ENCODE data around the gene MAPK9.

The MAPK9 gene

GRCh38 chr5:180291234-180291940, 496 bp downstream of the MAPK9 start:
- no peak for DNase-seq

DNA sequence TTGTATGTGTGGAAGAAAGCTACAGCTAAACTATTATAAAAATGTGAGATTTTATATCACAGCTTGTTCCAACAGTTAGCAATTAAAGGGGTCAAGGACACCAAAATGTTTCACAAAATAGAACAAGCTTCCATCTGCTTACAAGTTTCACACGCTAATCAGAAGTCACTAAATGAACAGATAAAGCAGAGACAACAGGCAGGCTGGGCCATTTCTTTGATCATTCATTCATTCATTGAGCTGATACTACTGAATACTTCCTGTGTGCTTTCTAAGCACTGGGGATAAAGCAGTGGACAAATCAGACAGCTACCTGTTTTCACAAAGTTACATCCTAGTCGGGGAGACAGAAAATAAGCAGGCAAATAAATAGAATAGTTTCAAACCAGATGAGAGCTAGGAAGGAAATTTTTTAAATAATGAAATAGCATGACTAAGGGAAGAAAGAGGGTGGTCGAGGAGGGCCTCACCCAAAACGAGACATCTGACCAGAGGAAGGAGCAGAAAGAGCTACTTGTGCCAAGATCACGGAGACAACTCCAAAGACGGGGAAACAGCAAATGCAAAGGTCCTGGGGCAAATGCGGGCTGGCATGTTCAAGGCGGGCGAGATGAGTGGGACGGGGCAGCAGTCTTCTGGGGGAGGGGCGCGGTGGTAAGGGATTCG, 1.2 kb downstream of the MAPK9 start:
- DNase-seq, result no peak

DNA sequence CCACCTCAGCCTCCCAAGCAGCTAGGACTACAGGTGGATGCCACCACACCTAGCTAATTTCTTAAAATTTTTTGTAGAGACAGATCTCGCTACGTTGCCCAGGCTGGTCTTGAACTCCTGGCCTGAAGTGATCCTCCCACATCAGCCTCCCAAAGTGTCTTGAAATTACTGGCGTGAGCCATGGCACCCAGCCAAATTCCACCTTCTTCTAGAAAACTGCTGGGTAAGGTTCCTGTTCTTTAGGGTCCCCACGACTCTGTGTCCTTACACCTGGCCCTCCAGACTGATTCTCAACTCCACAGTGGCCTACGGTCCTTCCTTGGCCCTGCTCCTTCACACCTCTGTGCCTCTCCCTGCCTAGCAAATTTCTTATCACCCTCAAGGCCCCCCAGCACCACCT, 1.9 kb downstream of the MAPK9 start:
- no peak for DNase-seq

DNA sequence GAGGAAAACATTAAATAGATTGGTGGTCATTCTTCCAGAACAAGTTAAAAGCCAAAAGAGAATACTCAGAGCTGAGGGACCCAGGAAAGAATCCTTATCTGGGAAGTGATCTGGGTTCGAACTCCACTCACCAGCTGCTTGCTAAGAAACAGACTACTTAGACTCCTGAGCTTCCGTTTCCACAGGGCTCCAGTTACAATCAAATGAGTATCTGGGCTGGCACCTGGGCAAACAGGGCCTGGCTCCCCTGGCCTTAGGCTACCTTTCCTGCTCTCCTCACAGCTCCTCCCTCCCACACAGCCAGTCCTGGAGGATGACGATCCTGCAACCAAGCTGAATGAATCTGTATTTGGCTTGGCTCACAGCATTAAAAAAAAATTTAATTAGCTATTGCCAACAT, 2.5 kb downstream of the MAPK9 start:
- DNase-seq, result no peak

DNA sequence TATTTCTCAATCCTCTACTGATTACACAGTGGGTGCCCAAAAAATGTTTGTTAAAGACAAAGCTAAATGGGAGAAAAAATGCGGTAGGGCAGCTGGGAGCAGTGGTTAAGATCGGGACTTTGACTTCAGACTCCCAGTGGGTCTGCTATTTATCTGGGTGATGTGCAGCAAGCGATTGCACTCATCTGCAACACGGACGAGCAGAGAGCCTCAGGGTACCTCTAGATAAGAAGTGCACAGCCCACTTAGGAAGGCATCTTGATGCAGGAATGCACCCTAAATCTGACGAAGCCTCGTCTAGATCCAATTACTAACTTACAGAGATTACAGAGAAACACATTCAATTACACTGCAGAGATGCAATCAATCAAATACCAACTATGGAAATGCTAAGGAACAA, 4.0 kb downstream of the MAPK9 start:
- DNase-seq, result no peak

DNA sequence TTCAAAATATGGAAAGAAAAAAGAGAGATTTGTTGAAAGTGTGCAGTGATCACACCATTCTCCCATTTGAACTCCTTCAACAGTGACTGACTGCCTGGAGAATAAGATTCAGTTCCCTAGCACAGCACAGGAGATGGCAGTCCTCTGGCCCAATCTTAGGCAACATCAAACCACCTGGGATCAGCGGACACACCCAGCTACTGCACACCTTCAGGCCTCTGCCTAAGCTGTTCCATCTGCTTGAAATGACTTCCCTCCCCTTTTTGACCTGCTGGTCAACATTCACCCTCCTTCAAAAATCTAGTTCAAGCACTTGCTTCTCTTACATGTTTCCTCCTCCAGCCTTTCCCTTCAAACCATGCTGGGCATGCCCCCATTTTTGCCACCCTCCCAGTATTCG, 4.5 kb downstream of the MAPK9 start:
- DNase-seq, result no peak

DNA sequence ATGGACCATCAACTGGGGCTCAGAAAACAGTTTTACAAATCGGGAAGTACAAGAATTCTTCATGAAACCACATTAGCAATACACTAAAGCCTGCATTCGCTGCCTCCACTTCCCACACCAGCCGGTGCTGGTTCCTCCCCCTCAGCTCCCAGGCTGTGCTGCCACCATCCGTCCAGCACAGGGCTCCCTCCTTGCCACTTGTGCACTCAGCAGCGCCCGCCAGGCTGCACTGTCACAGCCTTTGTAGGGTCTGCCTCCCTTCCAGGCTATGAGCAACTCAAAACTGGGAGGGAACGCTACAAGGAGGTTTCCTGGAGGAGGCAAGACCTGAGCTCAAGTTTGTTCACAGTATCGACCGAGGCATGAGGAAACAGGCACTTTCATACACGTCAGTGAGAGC, 7.7 kb downstream of the MAPK9 start:
- no peak for DNase-seq

GRCh38 chr5:180283026-180283615, 8.8 kb downstream of the MAPK9 start:
- no peak for DNase-seq

- no peak for DNase-seq
These were observed 9.6 kb downstream of the MAPK9 start for GRCh38 chr5:180282281-180282680.

GRCh38 chr5:180281706-180282105, 10.2 kb downstream of the MAPK9 start:
- no peak for DNase-seq

GRCh38 chr5:180274695-180275094, 17.2 kb downstream of the MAPK9 start:
- no peak for DNase-seq

DNA sequence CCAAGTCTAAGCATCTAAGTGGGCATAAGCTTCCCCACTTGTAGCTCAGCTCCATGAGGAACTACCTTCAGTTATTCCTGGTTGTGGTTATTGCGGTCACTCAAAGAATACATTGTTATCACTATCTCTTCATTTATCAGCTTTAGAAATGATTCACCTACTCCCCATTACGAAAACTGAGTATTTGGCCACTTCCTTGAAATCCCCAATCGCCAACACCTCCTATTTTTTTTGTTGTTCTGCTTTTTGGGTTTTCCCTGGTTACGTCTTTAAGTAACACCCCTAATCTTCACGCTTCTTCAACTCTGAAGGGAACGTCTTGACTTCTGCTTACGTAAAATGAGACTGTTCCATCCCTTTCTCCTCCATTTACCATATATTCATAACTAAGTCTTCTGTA, 20.7 kb downstream of the MAPK9 start:
- no peak for DNase-seq

GRCh38 chr5:180259260-180259611, 32.6 kb downstream of the MAPK9 start:
- DNase-seq, result no peak

DNA sequence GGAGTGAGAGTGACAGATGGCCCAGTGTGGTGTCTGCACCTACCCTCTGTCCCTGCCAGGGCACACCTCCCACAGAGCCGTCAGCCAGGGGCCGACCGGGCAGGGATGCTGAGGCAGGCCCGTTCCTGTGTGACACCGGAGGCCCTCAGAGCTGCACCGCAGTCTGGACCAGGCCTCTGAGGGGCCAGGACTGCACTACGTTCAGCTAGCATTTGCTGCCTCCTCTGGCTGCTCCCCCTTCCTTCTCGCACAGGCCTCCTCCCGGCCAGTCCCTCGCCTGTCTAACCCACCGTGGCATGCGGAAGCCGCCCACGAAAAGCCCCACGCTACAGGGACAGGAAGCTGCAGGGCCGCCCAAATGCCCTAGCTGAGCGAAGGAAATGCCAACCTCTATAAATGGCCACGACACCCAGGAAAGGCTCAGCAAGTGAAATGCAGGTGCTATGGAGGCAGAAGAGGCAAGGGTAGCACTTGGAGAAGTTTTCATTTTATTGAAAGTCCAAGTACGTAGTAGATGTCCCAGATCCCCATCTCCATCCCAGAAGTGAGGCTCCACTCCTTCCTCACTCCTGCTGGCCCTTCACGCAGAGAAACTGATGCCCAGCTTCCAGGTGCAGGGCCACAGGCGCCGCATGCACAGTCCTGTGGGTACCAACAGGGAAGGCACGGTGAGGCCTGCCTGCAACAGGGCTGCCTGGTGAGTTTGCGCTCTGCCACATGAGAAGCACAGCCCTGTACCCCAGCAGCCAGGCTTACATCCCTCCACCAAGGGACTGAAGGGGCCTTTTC, 38.7 kb downstream of the MAPK9 start:
- no peak for DNase-seq

- no peak for DNase-seq
These were observed 40.0 kb downstream of the MAPK9 start for GRCh38 chr5:180251887-180252286.

DNA sequence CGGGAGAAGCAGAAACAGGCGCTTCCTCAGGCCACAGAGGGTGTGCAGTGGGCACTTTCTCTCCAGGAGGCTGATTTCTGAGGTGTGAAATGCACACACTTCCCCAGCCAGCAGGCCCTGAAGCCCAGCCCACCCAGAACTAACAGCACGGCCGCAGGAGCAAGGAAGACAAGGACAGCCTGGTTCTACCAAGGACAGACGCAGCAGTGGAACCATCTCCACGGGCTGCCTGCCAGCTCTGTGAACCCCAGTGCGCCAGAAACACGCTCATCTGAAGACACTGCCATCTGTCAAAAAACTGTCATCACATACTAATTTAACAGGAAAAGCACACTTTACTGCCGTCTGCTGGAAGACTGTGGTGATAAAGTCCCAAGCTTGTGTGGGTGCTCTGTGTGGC, 40.7 kb downstream of the MAPK9 start:
- DNase-seq, result no peak

GRCh38 chr5:180250329-180250728, 41.6 kb downstream of the MAPK9 start:
- DNase-seq, result no peak

DNA sequence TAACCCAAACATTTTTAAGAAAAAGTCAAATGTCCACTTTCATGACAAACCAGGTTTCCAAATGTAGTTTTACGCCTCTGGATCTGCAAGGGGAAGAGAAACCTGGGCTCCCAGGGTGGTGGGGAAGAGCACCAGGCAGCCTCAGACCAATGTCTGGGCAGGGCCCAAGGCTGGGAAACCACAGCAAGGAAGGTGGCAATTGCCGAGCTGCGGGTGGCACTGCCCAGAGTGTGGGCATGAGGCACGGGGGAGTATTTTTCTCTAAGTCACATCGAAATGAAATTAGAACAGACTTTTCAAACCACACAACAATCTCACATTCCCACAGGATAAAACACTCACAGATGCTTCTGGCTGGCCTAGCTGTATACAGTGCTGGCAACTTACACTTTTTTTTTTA, 50.3 kb downstream of the MAPK9 start:
- DNase-seq, result no peak

GRCh38 chr5:180238631-180239030, 53.3 kb downstream of the MAPK9 start:
- DNase-seq, result no peak

DNA sequence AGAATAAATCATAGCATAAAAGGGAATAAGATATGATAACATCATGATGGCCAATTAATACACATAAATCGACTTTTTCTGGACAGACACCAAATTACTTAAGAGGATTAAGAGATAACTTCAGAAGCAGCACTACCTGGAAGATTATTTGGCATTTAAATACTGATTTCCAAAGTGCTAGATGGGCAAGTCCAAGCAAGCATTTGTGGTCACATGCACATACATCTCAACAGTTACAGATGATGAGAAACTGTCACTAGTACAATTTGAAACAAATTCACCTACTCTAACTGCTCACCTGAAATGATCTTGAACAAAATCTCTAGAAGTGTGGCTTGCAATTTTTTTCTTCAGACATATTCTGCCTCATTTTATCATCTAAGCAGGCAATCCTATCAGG, 56.0 kb downstream of the MAPK9 start:
- no peak for DNase-seq

DNA sequence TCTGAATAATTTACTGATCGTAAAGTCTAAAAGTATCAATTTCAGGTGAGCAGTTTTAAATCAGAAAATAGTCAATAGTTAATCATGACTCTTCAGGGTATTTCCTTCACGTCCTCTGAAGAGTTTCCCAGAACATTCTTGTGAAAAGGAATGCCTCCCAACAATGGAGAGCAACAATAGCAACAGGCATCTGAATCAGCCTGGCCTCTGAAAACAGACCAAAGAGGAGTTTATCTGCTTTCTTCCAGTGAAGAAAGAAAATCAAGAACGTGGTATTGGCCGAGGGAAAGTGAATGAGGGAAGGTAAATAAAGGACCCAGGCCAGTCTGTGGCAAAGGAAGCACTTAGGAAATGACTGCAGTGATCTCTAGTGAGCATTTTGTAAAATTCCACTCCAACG, 56.8 kb downstream of the MAPK9 start:
- no peak for DNase-seq

DNA sequence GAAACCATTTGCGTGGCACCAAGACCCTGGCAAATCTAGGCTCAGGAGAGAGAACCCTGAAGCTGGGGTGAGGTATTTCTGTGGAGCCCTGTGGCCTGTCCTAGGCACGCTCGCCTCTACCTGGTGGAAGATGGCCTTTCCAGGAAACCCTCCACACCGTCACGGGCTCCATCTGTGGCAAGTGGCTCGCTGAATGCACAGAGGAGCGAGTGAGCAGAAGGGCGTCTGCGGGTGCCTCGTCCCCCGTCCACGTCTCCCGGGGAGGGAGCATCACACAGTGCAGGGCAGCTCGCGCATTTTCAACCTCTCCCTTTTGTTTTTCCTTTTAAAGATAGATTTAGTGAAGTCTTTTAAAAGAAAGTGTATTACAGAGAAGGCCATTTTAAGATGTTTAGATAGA, 57.6 kb downstream of the MAPK9 start:
- DNase-seq, result no peak

DNA sequence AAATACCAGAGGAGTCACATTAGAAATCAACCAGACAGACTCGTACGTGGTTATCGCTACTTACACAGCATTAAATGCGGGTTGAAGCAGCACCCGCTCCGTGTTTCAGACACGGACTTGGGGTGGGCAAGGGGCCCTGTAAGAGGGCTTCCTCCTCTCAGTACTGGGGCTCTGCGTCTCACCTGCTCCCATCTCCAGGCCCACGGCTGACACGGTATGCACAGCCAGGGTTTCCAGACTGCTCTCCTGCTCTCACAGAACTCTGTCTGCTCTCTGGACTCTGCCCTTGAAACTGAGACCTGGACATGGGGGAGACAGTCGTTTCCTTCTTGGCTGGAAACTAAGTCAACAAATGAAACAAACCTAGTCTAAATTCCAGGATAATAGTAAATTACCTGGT, 58.2 kb downstream of the MAPK9 start:
- no peak for DNase-seq

DNA sequence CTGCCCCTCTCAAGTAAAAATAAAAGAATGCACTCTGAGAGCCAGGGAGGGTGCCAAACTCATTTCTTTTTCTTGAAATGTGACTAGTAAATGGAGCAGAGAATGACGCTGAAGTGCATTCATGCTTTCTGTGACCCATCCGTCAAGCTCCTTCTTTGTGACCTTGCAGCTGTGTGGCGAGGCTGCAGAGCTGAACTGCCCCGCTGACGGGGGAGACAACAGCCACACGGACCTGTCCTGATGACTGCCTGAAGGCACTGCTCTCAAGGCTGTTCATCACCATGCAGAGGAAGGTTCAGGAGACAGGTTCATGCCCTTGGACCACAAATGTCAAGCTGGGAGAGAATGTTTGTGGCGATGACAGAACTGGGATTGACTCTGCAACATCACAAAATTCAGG, 61.9 kb downstream of the MAPK9 start:
- DNase-seq, result no peak
